ENCODE measurements around the gene MEIOB.
"Not testable (repeated sequence)": the region's sequence is repeated elsewhere in the genome, so short reads cannot be mapped to it uniquely, and the experiment has no call there.

The MEIOB gene

DNA sequence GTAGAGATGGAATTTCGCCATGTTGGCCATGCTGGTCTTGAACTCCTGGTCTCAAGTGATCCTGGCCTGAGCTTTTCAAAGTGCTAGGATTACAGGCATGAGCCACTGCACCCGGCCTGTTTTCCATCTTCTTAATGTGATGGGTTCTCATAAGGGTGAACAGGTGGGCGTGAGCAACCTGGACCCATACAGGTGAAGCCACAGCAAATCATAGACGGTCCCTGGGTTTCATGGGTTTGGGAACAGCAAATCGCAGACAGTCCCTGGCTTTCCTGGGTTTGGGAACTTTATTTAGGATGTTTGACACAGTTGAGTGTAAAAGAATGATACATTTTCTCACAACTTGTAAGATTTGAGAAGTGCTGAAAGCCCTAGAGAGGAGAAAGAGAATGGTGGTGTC is 12.9 kb upstream of the MEIOB start:
- DNase-seq (ENCODE audit: low read depth) = no peak
- TF ChIP-seq, protein P1, sequence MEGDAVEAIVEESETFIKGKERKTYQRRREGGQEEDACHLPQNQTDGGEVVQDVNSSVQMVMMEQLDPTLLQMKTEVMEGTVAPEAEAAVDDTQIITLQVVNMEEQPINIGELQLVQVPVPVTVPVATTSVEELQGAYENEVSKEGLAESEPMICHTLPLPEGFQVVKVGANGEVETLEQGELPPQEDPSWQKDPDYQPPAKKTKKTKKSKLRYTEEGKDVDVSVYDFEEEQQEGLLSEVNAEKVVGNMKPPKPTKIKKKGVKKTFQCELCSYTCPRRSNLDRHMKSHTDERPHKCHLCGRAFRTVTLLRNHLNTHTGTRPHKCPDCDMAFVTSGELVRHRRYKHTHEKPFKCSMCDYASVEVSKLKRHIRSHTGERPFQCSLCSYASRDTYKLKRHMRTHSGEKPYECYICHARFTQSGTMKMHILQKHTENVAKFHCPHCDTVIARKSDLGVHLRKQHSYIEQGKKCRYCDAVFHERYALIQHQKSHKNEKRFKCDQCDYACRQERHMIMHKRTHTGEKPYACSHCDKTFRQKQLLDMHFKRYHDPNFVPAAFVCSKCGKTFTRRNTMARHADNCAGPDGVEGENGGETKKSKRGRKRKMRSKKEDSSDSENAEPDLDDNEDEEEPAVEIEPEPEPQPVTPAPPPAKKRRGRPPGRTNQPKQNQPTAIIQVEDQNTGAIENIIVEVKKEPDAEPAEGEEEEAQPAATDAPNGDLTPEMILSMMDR (IDR thresholded peaks at IDR 0.05; ENCODE audit: control insufficient read depth, extremely low read depth, insufficient read depth) = no peak
- H3K4me3 ChIP-seq (ENCODE audit: low read depth, low read length) = no peak overlapping the region

DNA sequence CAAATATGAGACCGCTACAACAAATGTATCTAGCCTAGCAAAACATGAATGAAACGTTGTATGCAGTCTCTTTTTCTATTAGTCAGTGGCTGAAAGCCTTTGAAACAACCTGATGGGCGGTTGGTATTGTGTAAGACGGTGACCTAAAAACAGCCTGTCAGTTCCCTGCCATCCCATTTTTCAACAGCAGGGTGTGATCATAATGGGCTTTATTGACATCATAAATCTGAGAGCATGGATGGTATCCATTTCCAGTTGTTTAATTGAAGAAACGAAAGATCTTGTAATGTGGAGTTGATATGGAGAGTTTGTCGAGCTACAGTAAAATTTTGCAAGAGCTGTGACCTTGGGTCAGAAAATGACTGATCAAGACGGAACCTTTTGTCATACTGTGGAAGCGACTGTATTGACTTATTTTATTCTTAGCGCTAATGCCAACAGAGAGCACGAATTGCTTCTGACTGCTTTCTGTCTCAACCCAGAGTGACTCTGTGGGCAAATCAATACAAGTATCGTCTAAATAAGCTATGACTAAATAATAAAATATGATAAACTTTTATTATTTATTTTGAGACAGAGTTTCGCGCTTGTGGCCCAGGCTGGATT is 12.3 kb upstream of the MEIOB start:
- TF ChIP-seq, protein P1 (IDR thresholded peaks at IDR 0.05; ENCODE audit: control insufficient read depth, extremely low read depth, insufficient read depth) = 0 out of 2 replicates have a peak, but pooled peaks have one; percentile 2
- no peak overlapping the region for H3K4me3 ChIP-seq (ENCODE audit: low read depth, low read length)
- no peak for DNase-seq (ENCODE audit: low read depth)

DNA sequence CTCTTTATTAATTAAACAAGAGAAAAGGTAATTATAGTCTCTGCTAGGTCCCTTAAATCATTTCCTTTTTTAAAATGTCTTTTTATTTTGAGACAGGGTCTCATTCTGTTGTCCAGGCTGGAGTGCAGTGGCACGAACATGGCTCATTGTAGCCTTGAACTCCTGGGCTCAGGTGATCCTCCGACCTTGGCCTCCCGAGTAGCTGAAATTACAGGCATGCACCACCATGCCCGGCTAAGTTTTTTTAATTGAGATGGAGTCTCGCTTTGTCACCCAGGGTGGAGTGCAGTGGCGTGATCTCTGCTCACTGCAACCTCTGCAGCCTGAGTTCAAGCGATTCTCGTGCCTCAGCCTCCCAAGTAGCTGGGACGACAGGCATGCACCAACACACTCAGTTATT is 9.2 kb upstream of the MEIOB start:
- not testable (repeated sequence) for H3K4me3 ChIP-seq (ENCODE audit: low read depth, low read length); DNase-seq (ENCODE audit: low read depth)

DNA sequence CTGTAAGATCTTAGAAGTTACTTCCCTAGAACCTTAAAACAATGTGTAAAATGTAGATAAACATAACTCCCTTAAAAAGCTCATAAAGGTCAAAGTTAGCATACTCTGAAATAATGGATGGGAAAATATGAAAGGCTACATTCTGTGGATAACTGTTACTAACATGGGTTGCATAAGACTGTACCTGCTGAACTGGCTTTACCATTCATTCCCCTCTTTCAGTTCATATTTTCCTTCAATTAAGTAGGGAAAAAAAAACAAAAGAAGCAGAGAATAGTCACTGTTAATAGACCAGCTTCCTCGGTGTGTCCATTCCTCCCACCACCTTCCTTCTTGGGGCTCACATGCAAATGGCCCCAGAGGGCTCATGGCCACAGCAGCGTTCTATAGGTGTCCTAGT is 7.5 kb upstream of the MEIOB start:
- TF ChIP-seq, protein P1 (IDR thresholded peaks at IDR 0.05; ENCODE audit: control insufficient read depth, extremely low read depth, insufficient read depth) = no peak
- H3K4me3 ChIP-seq (ENCODE audit: low read depth, low read length) = no peak overlapping the region
- no peak for DNase-seq (ENCODE audit: low read depth)

DNA sequence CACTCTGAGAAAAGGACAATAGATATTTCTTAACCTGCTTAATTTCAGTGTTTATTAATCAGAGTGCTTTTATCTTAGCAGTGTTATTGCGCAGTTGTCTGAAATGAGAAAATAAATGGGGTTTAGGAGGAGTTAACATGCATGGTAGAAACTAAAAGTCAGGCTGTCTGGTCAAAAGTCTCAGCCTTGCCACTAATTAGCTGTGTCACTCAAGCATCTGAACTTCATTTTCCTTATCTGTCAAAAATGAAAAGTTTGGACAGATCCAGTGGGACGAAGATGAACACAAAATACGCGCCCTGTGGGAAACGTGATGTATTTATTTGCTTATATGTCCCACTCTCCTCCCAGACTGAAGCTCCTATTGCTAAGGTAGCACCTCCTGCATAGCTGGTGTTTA is 6.3 kb upstream of the MEIOB start:
- DNase-seq (ENCODE audit: low read depth) = no peak
- TF ChIP-seq, protein P1 (IDR thresholded peaks at IDR 0.05; ENCODE audit: control insufficient read depth, extremely low read depth, insufficient read depth) = no peak
- H3K4me3 ChIP-seq (ENCODE audit: low read depth, low read length) = no peak overlapping the region

DNA sequence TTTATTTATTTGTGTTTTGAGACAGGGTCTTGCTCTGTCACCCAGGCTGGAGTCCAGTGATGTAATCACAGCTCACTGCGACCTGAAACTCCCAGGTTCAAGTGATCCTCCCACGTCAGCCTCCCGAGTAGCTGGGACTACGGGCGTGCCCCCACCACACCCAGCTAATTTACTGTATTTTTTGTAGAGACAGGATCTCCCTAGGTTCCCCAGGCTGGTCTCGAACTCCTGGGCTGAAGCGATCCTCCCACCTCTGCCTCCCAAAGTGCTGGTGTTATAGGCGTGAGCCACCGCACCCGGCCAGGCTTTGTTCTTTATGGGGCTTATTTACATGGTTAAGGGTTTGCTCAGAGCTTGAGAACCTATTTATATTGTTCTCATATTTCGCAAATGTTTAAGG is 5.8 kb upstream of the MEIOB start:
- TF ChIP-seq, protein P1 (IDR thresholded peaks at IDR 0.05; ENCODE audit: control insufficient read depth, extremely low read depth, insufficient read depth) = no peak
- DNase-seq (ENCODE audit: low read depth) = no peak
- no peak overlapping the region for H3K4me3 ChIP-seq (ENCODE audit: low read depth, low read length)

DNA sequence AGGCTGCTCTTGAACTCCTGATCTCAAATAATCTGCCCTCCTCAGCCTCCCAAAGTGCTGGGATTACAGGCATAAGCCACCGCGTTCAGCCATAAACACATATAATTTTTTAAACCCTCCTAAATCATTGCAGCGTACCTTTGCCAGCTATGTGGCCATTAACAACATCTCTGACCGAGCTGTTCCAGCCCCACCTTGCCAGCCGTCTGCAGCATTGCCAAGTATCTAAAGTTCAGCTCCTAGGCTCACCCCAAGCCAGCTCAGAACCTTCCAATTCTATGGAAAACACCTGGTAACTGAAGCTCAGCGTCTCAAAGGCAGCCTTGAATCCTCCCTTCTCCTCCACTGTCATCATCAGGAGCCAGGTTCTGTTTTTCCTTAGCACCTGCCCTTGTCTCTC is 5.1 kb upstream of the MEIOB start:
- no peak overlapping the region for H3K4me3 ChIP-seq (ENCODE audit: low read depth, low read length)
- TF ChIP-seq, protein P1 (IDR thresholded peaks at IDR 0.05; ENCODE audit: control insufficient read depth, extremely low read depth, insufficient read depth) = no peak
- DNase-seq (ENCODE audit: low read depth) = no peak

Measured in LNCaP clone FGC (cell line).